Measurements from ENCODE around the gene RASGRP3. TPM values are rescaled to one million over a fixed set of nuclear protein-coding genes. Genes with fewer than 3 reads are reported as not detected.

The RASGRP3 gene
- total RNA-seq, 1 donor: 0.72 TPM

GRCh38 chr2:33513480-33513879, 37.0 kb downstream of the RASGRP3 start:
- Histone ChIP-seq H3K27me3 (ENCODE audit: insufficient read depth, low read length) (no peaks in the 10 kb centered on the region), H3K4me3 (ENCODE audit: insufficient read depth, low read length) (no peak overlapping the region), H4K20me1 (ENCODE audit: insufficient read depth, low read length) (no peaks in the 10 kb centered on the region), H3K36me3 (ENCODE audit: insufficient read depth, low read length) (no peaks in the 10 kb centered on the region), H3K9me3 (ENCODE audit: low read depth, low read length) (no peaks in the 10 kb centered on the region), H3K27ac (ENCODE audit: low read depth, low read length) (no peak overlapping the region), H3K79me2 (ENCODE audit: insufficient read depth, low read length) (no peaks in the 10 kb centered on the region), H3K4me1 (ENCODE audit: insufficient read depth, low read length) (no peaks in the 10 kb centered on the region), H2AFZ (ENCODE audit: low read length) (no peak overlapping the region), H3K4me2 (ENCODE audit: insufficient read depth, low read length) (no peak overlapping the region)
- DNase-seq (ENCODE audit: insufficient read length, low spot score, missing footprints): no peak
- TF ChIP-seq, protein P1, sequence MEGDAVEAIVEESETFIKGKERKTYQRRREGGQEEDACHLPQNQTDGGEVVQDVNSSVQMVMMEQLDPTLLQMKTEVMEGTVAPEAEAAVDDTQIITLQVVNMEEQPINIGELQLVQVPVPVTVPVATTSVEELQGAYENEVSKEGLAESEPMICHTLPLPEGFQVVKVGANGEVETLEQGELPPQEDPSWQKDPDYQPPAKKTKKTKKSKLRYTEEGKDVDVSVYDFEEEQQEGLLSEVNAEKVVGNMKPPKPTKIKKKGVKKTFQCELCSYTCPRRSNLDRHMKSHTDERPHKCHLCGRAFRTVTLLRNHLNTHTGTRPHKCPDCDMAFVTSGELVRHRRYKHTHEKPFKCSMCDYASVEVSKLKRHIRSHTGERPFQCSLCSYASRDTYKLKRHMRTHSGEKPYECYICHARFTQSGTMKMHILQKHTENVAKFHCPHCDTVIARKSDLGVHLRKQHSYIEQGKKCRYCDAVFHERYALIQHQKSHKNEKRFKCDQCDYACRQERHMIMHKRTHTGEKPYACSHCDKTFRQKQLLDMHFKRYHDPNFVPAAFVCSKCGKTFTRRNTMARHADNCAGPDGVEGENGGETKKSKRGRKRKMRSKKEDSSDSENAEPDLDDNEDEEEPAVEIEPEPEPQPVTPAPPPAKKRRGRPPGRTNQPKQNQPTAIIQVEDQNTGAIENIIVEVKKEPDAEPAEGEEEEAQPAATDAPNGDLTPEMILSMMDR (IDR thresholded peaks at IDR 0.05; ENCODE audit: extremely low read depth, low read depth, low read length): no peak

GRCh38 chr2:33516456-33516995, 40.1 kb downstream of the RASGRP3 start:
- no peak for DNase-seq (ENCODE audit: insufficient read length, low spot score, missing footprints)
- no peaks in the 10 kb centered on the region for H3K79me2 ChIP-seq (ENCODE audit: insufficient read depth, low read length)
- H3K4me3 ChIP-seq (ENCODE audit: insufficient read depth, low read length): no peak overlapping the region
- no peak overlapping the region for H3K4me2 ChIP-seq (ENCODE audit: insufficient read depth, low read length)
- H3K27me3 ChIP-seq (ENCODE audit: insufficient read depth, low read length): no peaks in the 10 kb centered on the region
- H3K9me3 ChIP-seq (ENCODE audit: low read depth, low read length): no peaks in the 10 kb centered on the region
- no peaks in the 10 kb centered on the region for H3K4me1 ChIP-seq (ENCODE audit: insufficient read depth, low read length)
- no peak overlapping the region for H2AFZ ChIP-seq (ENCODE audit: low read length)
- H3K36me3 ChIP-seq (ENCODE audit: insufficient read depth, low read length): no peaks in the 10 kb centered on the region
- no peak overlapping the region for H3K27ac ChIP-seq (ENCODE audit: low read depth, low read length)
- H4K20me1 ChIP-seq (ENCODE audit: insufficient read depth, low read length): no peaks in the 10 kb centered on the region
- TF ChIP-seq, protein P1 (IDR thresholded peaks at IDR 0.05; ENCODE audit: extremely low read depth, low read depth, low read length): no peak

GRCh38 chr2:33518200-33518599, 41.8 kb downstream of the RASGRP3 start:
- Histone ChIP-seq H4K20me1 (ENCODE audit: insufficient read depth, low read length) (no peaks in the 10 kb centered on the region), H3K27ac (ENCODE audit: low read depth, low read length) (no peak overlapping the region), H3K27me3 (ENCODE audit: insufficient read depth, low read length) (no peaks in the 10 kb centered on the region), H3K36me3 (ENCODE audit: insufficient read depth, low read length) (no peaks in the 10 kb centered on the region), H2AFZ (ENCODE audit: low read length) (no peak overlapping the region), H3K9me3 (ENCODE audit: low read depth, low read length) (no peaks in the 10 kb centered on the region), H3K4me2 (ENCODE audit: insufficient read depth, low read length) (no peak overlapping the region), H3K79me2 (ENCODE audit: insufficient read depth, low read length) (no peaks in the 10 kb centered on the region), H3K4me3 (ENCODE audit: insufficient read depth, low read length) (no peak overlapping the region), H3K4me1 (ENCODE audit: insufficient read depth, low read length) (peaks cover 7% of the 10 kb centered on the region)
- no peak for DNase-seq (ENCODE audit: insufficient read length, low spot score, missing footprints)
- TF ChIP-seq, protein P1 (IDR thresholded peaks at IDR 0.05; ENCODE audit: extremely low read depth, low read depth, low read length): no peak

DNA sequence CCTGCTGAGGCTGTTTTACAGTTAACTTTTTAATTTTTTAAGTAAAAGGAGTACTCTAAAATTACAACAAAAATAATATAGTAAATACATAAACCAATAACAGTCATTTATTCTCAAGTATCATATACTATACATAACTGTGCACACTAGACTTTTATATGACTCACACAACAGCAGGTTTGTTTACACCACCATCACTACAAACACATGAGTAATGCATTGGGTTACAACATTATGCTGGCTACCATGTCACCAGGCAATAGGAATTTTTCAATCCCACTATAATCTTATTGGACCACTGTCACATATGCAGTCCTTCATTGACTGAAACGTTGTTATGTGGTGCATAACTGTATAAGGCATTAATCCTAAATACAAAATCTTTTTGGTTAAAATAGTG, 42.5 kb downstream of the RASGRP3 start:
- TF ChIP-seq, protein P1 (IDR thresholded peaks at IDR 0.05; ENCODE audit: extremely low read depth, low read depth, low read length): no peak

More for the DNA sequence above, 42.5 kb downstream of the RASGRP3 start:
- Histone ChIP-seq H3K36me3 (ENCODE audit: insufficient read depth, low read length) (no peaks in the 10 kb centered on the region), H4K20me1 (ENCODE audit: insufficient read depth, low read length) (no peaks in the 10 kb centered on the region), H3K4me3 (ENCODE audit: insufficient read depth, low read length) (no peak overlapping the region), H3K9me3 (ENCODE audit: low read depth, low read length) (no peaks in the 10 kb centered on the region), H3K27ac (ENCODE audit: low read depth, low read length) (no peak overlapping the region), H3K4me1 (ENCODE audit: insufficient read depth, low read length) (peaks cover 7% of the 10 kb centered on the region), H2AFZ (ENCODE audit: low read length) (no peak overlapping the region), H3K4me2 (ENCODE audit: insufficient read depth, low read length) (no peak overlapping the region), H3K79me2 (ENCODE audit: insufficient read depth, low read length) (no peaks in the 10 kb centered on the region), H3K27me3 (ENCODE audit: insufficient read depth, low read length) (no peaks in the 10 kb centered on the region)
- DNase-seq (ENCODE audit: insufficient read length, low spot score, missing footprints): no peak
